Hindlimb muscle (tissue), 1 donor: ENCODE measurements around the gene SPRR5. TPM values are rescaled to one million over a fixed set of nuclear protein-coding genes. Genes with fewer than 3 reads are reported as not detected.

ENCODE experiments used
- DNase-seq: peaks from one replicate; pipeline ENCODE4 v3.0.0-alpha.2; 2013
- polyA plus RNA-seq: library from polyadenylated mRNA; unstranded; fragments of 120-200 nt; gene quantifications from one replicate; pipeline ENCODE4 v1.2.1, GENCODE V29; 2013; ENCODE audit not compliant: insufficient read length

SPRR5 gene
- not detected for polyA plus RNA-seq

GRCh38 chr1:152946651-152947256 lies at the start of gene SPRR5:
Gene SPRR5 (plus strand): TSS chr1:152947206. CDS start chr1:152948555, 1,349 bp downstream.
- DNase-seq, result no peak

GRCh38 chr1:152899027-152899426 lies 48.0 kb upstream of the SPRR5 start:
- DNase-seq, result no peak

GRCh38 chr1:152899883-152900282 lies 47.1 kb upstream of the SPRR5 start:
- no peak for DNase-seq

GRCh38 chr1:152901631-152902030 lies 45.4 kb upstream of the SPRR5 start:
- no peak for DNase-seq

GRCh38 chr1:152902636-152903035 lies 44.4 kb upstream of the SPRR5 start:
- DNase-seq, result no peak

- DNase-seq, result no peak
Observed at GRCh38 chr1:152904688-152905440, 42.1 kb upstream of the SPRR5 start.

GRCh38 chr1:152906023-152906565 lies 40.9 kb upstream of the SPRR5 start:
- DNase-seq, result no peak

- no peak for DNase-seq
Observed at GRCh38 chr1:152907686-152908601, 39.1 kb upstream of the SPRR5 start, which contains the start of gene IVL. Gene IVL (plus strand): TSS chr1:152908546. CDS start chr1:152909798, 1,252 bp downstream.

- no peak for DNase-seq
Observed at GRCh38 chr1:152909206-152909605, 37.8 kb upstream of the SPRR5 start.

GRCh38 chr1:152912471-152912870 lies 34.5 kb upstream of the SPRR5 start:
- DNase-seq, result no peak

GRCh38 chr1:152912900-152913299 lies 34.1 kb upstream of the SPRR5 start:
- no peak for DNase-seq

- DNase-seq, result no peak
Observed at GRCh38 chr1:152917794-152918193, 29.2 kb upstream of the SPRR5 start.

GRCh38 chr1:152919071-152919470 lies 27.9 kb upstream of the SPRR5 start:
- DNase-seq, result no peak

GRCh38 chr1:152924191-152924590 lies 22.8 kb upstream of the SPRR5 start:
- no peak for DNase-seq

GRCh38 chr1:152926091-152926490 lies 20.9 kb upstream of the SPRR5 start:
- no peak for DNase-seq

- DNase-seq, result no peak
Observed at GRCh38 chr1:152928671-152929070, 18.3 kb upstream of the SPRR5 start.

- no peak for DNase-seq
Observed at GRCh38 chr1:152932170-152932811, 14.7 kb upstream of the SPRR5 start.

- no peak for DNase-seq
Observed at GRCh38 chr1:152933196-152933595, 13.8 kb upstream of the SPRR5 start.

GRCh38 chr1:152940614-152941013 lies 6.4 kb upstream of the SPRR5 start:
- DNase-seq, result no peak

- no peak for DNase-seq
Observed at GRCh38 chr1:152941037-152941711, 5.8 kb upstream of the SPRR5 start.

GRCh38 chr1:152942161-152942560 lies 4.8 kb upstream of the SPRR5 start:
- no peak for DNase-seq

GRCh38 chr1:152946248-152946647 lies 758 bp upstream of the SPRR5 start:
- DNase-seq, result no peak
